CD8-positive, alpha-beta memory T cell (primary cell): ENCODE measurements around the gene GNAO1. TPM values are rescaled to one million over a fixed set of nuclear protein-coding genes. Genes with fewer than 3 reads are reported as not detected.

Experiments used
- CTCF ChIA-PET: fragments of 350-600 bp; sonication (Branson Sonifier 250); formaldehyde crosslinking; loops from one replicate; lab custom pipeline; 2021; ENCODE audit warnings: antibody characterized with exemption; lab: Charles Lee
- POLR2A ChIA-PET: fragments of 350-600 bp; sonication (Branson Sonifier 250); formaldehyde crosslinking; loops from one replicate; lab custom pipeline; 2021; ENCODE audit warnings: antibody characterized with exemption; lab: Charles Lee
- DNase-seq, 5 donors: peaks; one replicate each; pipeline versions ENCODE4 v3.0.0 to v3.0.0-alpha.2; 2020 to 2022; ENCODE audit warnings: mixed read lengths in 1 of 5
- H3K27ac ChIP-seq: one replicate; pipeline ENCODE4 v1.7.0; 2013; ENCODE audit warnings: low read depth, mild to moderate bottlenecking, low read length, moderate library complexity
- H3K27me3 ChIP-seq: 2 replicates; pipeline ENCODE4 v1.7.0; 2013; ENCODE audit warnings: low read length, mild to moderate bottlenecking; ENCODE audit not compliant: insufficient read depth, poor library complexity, severe bottlenecking
- H3K36me3 ChIP-seq: 2 replicates; pipeline ENCODE4 v1.7.0; 2013; ENCODE audit warnings: mild to moderate bottlenecking, low read length, moderate library complexity; ENCODE audit not compliant: insufficient read depth
- H3K4me1 ChIP-seq: 2 replicates; pipeline ENCODE4 v1.7.0; 2013; ENCODE audit warnings: mild to moderate bottlenecking, low read length, moderate library complexity; ENCODE audit not compliant: insufficient read depth
- H3K4me3 ChIP-seq: 2 replicates; pipeline ENCODE4 v1.7.0; 2013; ENCODE audit warnings: mild to moderate bottlenecking, low read length
- H3K9me3 ChIP-seq: 2 replicates; pipeline ENCODE4 v1.7.0; 2013; ENCODE audit warnings: mild to moderate bottlenecking, low read length
- H3K27ac Mint-ChIP-seq, 8 donors: one replicate each; pipeline ENCODE4 v1.8.0; 2020 to 2021; ENCODE audit warnings: mixed read lengths in 8 of 8, mild to moderate bottlenecking in 6 of 8, inconsistent platforms in 3 of 8, moderate library complexity in 3 of 8
- H3K27me3 Mint-ChIP-seq, 2 donors: one replicate each; pipeline ENCODE4 v1.8.0; 2020 to 2021; ENCODE audit warnings: mixed read lengths in 2 of 2, mild to moderate bottlenecking in 1 of 2, moderate library complexity in 1 of 2
- H3K36me3 Mint-ChIP-seq, 3 donors: one replicate each; pipeline ENCODE4 v1.8.0; 2020 to 2021; ENCODE audit warnings: mixed read lengths in 3 of 3, inconsistent platforms in 1 of 3, mild to moderate bottlenecking in 1 of 3
- H3K4me1 Mint-ChIP-seq, 3 donors: one replicate each; pipeline ENCODE4 v1.8.0; 2020 to 2021; ENCODE audit warnings: mixed read lengths in 3 of 3, inconsistent platforms in 1 of 3, mild to moderate bottlenecking in 1 of 3
- H3K4me3 Mint-ChIP-seq, 7 donors: one replicate each; pipeline ENCODE4 v1.8.0; 2020 to 2021; ENCODE audit warnings: mixed read lengths in 7 of 7, mild to moderate bottlenecking in 6 of 7, moderate library complexity in 4 of 7, inconsistent platforms in 2 of 7
- H3K9me3 Mint-ChIP-seq, 5 donors: one replicate each; pipeline ENCODE4 v1.8.0; 2020 to 2022; ENCODE audit warnings: mixed read lengths in 5 of 5, mild to moderate bottlenecking in 3 of 5, moderate library complexity in 2 of 5, inconsistent platforms in 1 of 5
- polyA plus RNA-seq: library from polyadenylated mRNA; unstranded; fragments of 300-500 nt; fragmentation: Illumina TruSeq; gene quantifications from one replicate; pipeline ENCODE4 v1.2.3, GENCODE V29; 2021
- total RNA-seq, 2 experiments: library from RNA; stranded (reverse); gene quantifications; one replicate each; pipeline ENCODE4 v1.2.3, GENCODE V29; 2021

The GNAO1 gene
- total and polyA plus RNA-seq, 3 experiments from 2014 or later = 0.86 to 2.5 (median 2.5) TPM

GRCh38 chr16:56317998-56318826 lies 126.9 kb downstream of the GNAO1 start:
- H3K4me3 ChIP-seq = peak overlapping the region; percentile 32
- H3K4me3 Mint-ChIP-seq = peak overlapping the region in 6 of 7 donors; percentile 53 to 83 (median 61)
- POLR2A ChIA-PET = no interaction called here

DNA sequence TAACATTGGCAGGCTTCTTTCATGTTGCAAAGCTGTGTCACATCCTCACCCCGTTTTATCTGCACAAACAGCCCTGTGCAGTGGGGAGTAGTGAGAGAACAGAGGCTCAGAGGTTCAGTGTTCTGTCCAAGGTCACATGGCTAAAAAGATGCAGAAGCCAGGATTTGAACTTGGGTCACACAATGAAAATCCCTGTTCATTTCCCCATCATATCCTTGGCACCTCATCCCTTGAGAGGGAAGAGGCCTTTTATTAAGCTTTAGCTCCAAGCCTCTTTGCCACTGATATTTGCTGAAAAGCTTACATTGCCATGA lies 127.5 kb downstream of the GNAO1 start:
- CTCF ChIA-PET = interaction anchor here (0.6 to 4.9 kb wide), 33 partner anchors 8 to 854 kb away, joined by 3 to 76 read pairs (median 4); no protein-coding TSS in a partner anchor
- Mint-ChIP-seq H3K4me1 (peaks cover 11% of the 10 kb centered on the region in 3 donors), H3K27me3 (no peaks in the 10 kb centered on the region), H3K4me3 (no peak overlapping the region), H3K9me3 (no peaks in the 10 kb centered on the region), H3K27ac (no peak overlapping the region), H3K36me3 (no peaks in the 10 kb centered on the region)
- Histone ChIP-seq H3K4me3 (no peak overlapping the region), H3K9me3 (no peaks in the 10 kb centered on the region), H3K36me3 (no peaks in the 10 kb centered on the region), H3K27me3 (no peaks in the 10 kb centered on the region), H3K27ac (no peak overlapping the region), H3K4me1 (peaks cover 7% of the 10 kb centered on the region)
- POLR2A ChIA-PET = no interaction called here
- no peak for DNase-seq

More at GRCh38 chr16:56317998-56318826, 126.9 kb downstream of the GNAO1 start:
- Histone ChIP-seq H3K27ac (no peak overlapping the region), H3K9me3 (no peaks in the 10 kb centered on the region), H3K27me3 (no peaks in the 10 kb centered on the region), H3K4me1 (peaks cover 7% of the 10 kb centered on the region), H3K36me3 (no peaks in the 10 kb centered on the region)
- Mint-ChIP-seq H3K4me1 (peaks cover 11% of the 10 kb centered on the region in 3 donors), H3K27me3 (no peaks in the 10 kb centered on the region), H3K36me3 (no peaks in the 10 kb centered on the region), H3K27ac (peak overlapping the region in 2 of 8 donors; percentile 15 to 63), H3K9me3 (no peaks in the 10 kb centered on the region)
- CTCF ChIA-PET = interaction anchor here (0.6 to 4.9 kb wide), 36 partner anchors 9 to 853 kb away, joined by 3 to 76 read pairs (median 4); no protein-coding TSS in a partner anchor
- peak; percentile 58 to 81 (median 63) for DNase-seq

DNA sequence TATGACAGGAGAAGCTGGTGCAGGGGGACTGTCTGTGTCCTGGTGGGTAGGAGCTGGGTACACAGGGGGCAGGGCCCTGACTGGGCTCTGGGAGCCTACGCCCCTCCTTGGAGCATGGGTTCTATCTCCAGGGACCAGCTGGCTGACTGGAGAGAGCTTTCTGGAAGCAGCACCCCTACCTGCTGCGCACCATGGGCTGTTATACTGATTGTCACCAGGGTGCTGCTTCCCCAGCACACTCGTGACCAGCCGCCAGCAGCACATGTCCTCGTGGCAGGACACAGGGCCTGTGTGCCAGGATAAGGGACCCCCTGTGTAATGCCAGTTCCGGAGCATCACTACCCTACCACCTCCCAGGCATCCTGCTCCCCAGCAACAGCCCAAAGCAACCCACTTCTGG lies 128.1 kb downstream of the GNAO1 start:
- no peak overlapping the region for H3K4me3 ChIP-seq
- H3K4me3 Mint-ChIP-seq = no peak overlapping the region
- H3K27me3 Mint-ChIP-seq = no peaks in the 10 kb centered on the region
- H3K27ac ChIP-seq = no peak overlapping the region
- H3K27me3 ChIP-seq = no peaks in the 10 kb centered on the region
- no peaks in the 10 kb centered on the region for H3K36me3 ChIP-seq
- CTCF ChIA-PET = interaction anchor here (0.6 to 4.9 kb wide), 15 partner anchors 9 to 854 kb away, joined by 3 to 76 read pairs (median 6); no protein-coding TSS in a partner anchor
- peak overlapping the region in 1 of 8 donors; percentile 38 for H3K27ac Mint-ChIP-seq
- POLR2A ChIA-PET = no interaction called here
- no peaks in the 10 kb centered on the region for H3K9me3 ChIP-seq
- DNase-seq = no peak
- H3K4me1 Mint-ChIP-seq = peaks cover 11% of the 10 kb centered on the region in 3 donors
- H3K4me1 ChIP-seq = peaks cover 7% of the 10 kb centered on the region
- H3K9me3 Mint-ChIP-seq = no peaks in the 10 kb centered on the region
- no peaks in the 10 kb centered on the region for H3K36me3 Mint-ChIP-seq

GRCh38 chr16:56320056-56320455 lies 128.8 kb downstream of the GNAO1 start:
- no peak overlapping the region for H3K4me3 Mint-ChIP-seq
- ChIA-PET POLR2A (no interaction called here), CTCF (interaction anchor here (3.0 to 4.9 kb wide), 2 partner anchors 376 to 381 kb away, joined by 9 to 76 read pairs; no protein-coding TSS in a partner anchor)
- Histone ChIP-seq H3K36me3 (no peaks in the 10 kb centered on the region), H3K4me3 (no peak overlapping the region), H3K4me1 (peaks cover 7% of the 10 kb centered on the region), H3K27ac (no peak overlapping the region), H3K27me3 (no peaks in the 10 kb centered on the region), H3K9me3 (no peaks in the 10 kb centered on the region)
- H3K27me3 Mint-ChIP-seq = no peaks in the 10 kb centered on the region
- no peaks in the 10 kb centered on the region for H3K9me3 Mint-ChIP-seq
- peaks cover 11% of the 10 kb centered on the region in 3 donors for H3K4me1 Mint-ChIP-seq
- DNase-seq = no peak
- no peak overlapping the region for H3K27ac Mint-ChIP-seq
- H3K36me3 Mint-ChIP-seq = no peaks in the 10 kb centered on the region

DNA sequence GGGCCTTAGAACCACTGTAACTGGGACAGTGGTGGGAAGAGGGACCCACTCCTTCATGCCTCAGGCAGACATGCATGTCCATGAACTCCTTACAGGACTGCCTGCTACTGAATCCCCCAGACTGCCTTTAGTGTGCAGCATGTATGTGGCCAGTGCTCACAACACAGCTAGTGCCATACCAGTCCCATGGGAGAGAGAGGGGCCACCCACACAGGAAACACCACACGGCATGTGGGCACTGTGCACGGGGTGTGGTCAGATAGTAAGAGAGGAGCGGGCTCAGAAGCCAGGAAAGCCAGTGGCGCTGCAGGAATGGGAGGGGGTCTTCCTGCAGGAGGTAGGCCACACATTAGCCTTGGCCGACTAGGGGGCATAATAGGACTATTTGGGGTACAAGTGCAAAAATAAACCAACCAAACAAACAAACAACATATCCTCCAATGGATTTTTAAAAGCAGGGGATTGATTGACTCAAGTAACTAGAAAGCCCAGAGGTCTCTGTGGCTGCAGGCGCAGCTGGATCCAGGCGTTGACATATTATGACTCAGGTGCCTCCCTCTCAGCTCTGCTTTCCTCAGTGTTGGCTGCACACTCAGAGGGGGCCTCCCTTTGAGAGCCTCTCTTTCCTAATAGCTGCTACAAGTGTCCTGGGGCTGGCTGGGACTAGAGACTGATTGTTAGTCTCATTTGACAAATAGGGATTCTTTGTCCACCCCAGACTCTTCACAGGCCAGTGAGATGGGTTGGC lies 129.7 kb downstream of the GNAO1 start:
- no peak for DNase-seq
- Histone ChIP-seq H3K36me3 (no peaks in the 10 kb centered on the region), H3K9me3 (no peaks in the 10 kb centered on the region), H3K4me3 (no peak overlapping the region), H3K4me1 (peaks cover 7% of the 10 kb centered on the region), H3K27ac (no peak overlapping the region), H3K27me3 (no peaks in the 10 kb centered on the region)
- no peaks in the 10 kb centered on the region for H3K27me3 Mint-ChIP-seq
- peak overlapping the region in 1 of 8 donors; percentile 33 for H3K27ac Mint-ChIP-seq
- H3K9me3 Mint-ChIP-seq = no peaks in the 10 kb centered on the region
- peak overlapping the region in 1 of 7 donors; percentile 36 for H3K4me3 Mint-ChIP-seq
- CTCF ChIA-PET = interaction anchor here (4.9 kb wide), 1 partner anchor 377 kb away, joined by 76 read pairs; no protein-coding TSS in a partner anchor
- peaks cover 11% of the 10 kb centered on the region in 3 donors for H3K4me1 Mint-ChIP-seq
- H3K36me3 Mint-ChIP-seq = no peaks in the 10 kb centered on the region
- POLR2A ChIA-PET = no interaction called here

GRCh38 chr16:56321571-56321970 lies 130.3 kb downstream of the GNAO1 start:
- CTCF ChIA-PET = interaction anchor here (4.9 kb wide), 1 partner anchor 377 kb away, joined by 76 read pairs; no protein-coding TSS in a partner anchor
- H3K27ac ChIP-seq = no peak overlapping the region
- Mint-ChIP-seq H3K9me3 (no peaks in the 10 kb centered on the region), H3K27ac (no peak overlapping the region), H3K4me3 (no peak overlapping the region), H3K4me1 (peaks cover 11% of the 10 kb centered on the region in 3 donors), H3K36me3 (no peaks in the 10 kb centered on the region), H3K27me3 (no peaks in the 10 kb centered on the region)
- H3K27me3 ChIP-seq = no peaks in the 10 kb centered on the region
- H3K36me3 ChIP-seq = no peaks in the 10 kb centered on the region
- POLR2A ChIA-PET = no interaction called here
- no peak overlapping the region for H3K4me3 ChIP-seq
- DNase-seq = no peak
- H3K9me3 ChIP-seq = no peaks in the 10 kb centered on the region
- H3K4me1 ChIP-seq = peaks cover 7% of the 10 kb centered on the region

GRCh38 chr16:56324406-56324805 lies 133.1 kb downstream of the GNAO1 start:
- H3K27me3 Mint-ChIP-seq = no peaks in the 10 kb centered on the region
- Histone ChIP-seq H3K4me1 (no peaks in the 10 kb centered on the region), H3K36me3 (no peaks in the 10 kb centered on the region), H3K27me3 (no peaks in the 10 kb centered on the region), H3K27ac (no peak overlapping the region), H3K9me3 (no peaks in the 10 kb centered on the region), H3K4me3 (no peak overlapping the region)
- H3K36me3 Mint-ChIP-seq = no peaks in the 10 kb centered on the region
- ChIA-PET CTCF (no interaction called here), POLR2A (no interaction called here)
- H3K9me3 Mint-ChIP-seq = no peaks in the 10 kb centered on the region
- peaks cover 0 to 3% (median 0%) of the 10 kb centered on the region in 3 donors for H3K4me1 Mint-ChIP-seq
- no peak overlapping the region for H3K27ac Mint-ChIP-seq
- DNase-seq = no peak
- no peak overlapping the region for H3K4me3 Mint-ChIP-seq
